Fibroblast of lung (primary cell): ENCODE data around the gene RTN3. TPM values are rescaled to one million over a fixed set of nuclear protein-coding genes. Genes with fewer than 3 reads are reported as not detected.
"Not testable (repeated sequence)": the region's sequence is repeated elsewhere in the genome, so short reads cannot be mapped to it uniquely, and the experiment has no call there.

Experiments used
- DNase-seq, 2 donors: peaks; one replicate each; pipeline versions ENCODE4 v3.0.0 to v3.0.0-alpha.2; 2010; ENCODE audit warnings: low read depth in 2 of 2
- H2AFZ ChIP-seq: 2 replicates; pipeline ENCODE4 v1.5.1; 2012; ENCODE audit warnings: low read length, control low read depth, inconsistent platforms
- H3K27ac ChIP-seq: 2 replicates; pipeline ENCODE4 v1.5.1; 2011; ENCODE audit warnings: low read length, control low read depth; ENCODE audit not compliant: insufficient read depth
- H3K27me3 ChIP-seq: 2 replicates; pipeline ENCODE4 v1.5.1; 2011; ENCODE audit warnings: mild to moderate bottlenecking, low read length; ENCODE audit not compliant: control insufficient read depth, insufficient read depth
- H3K36me3 ChIP-seq: 2 replicates; pipeline ENCODE4 v1.5.1; 2011; ENCODE audit warnings: low read length; ENCODE audit not compliant: control insufficient read depth, insufficient read depth
- H3K4me1 ChIP-seq: 2 replicates; pipeline ENCODE4 v1.5.1; 2011; ENCODE audit warnings: low read length; ENCODE audit not compliant: control insufficient read depth, insufficient read depth; ENCODE audit errors: extremely low read depth
- H3K4me2 ChIP-seq: 2 replicates; pipeline ENCODE4 v1.5.1; 2011; ENCODE audit warnings: low read length, control low read depth; ENCODE audit not compliant: insufficient read depth; ENCODE audit errors: extremely low read depth
- H3K4me3 ChIP-seq, 4 experiments: fragments of 200-600 bp in 1 of 4; sonication (generic) in 1 of 4; replicated peaks in 1 of 4; 2 replicates each; pipeline ENCODE4 v1.5.1; 2011 to 2016; ENCODE audit warnings: low read length in 4 of 4, low read depth in 3 of 4, mild to moderate bottlenecking in 3 of 4, control low read depth in 2 of 4, inconsistent platforms in 1 of 4, mixed read lengths in 1 of 4; ENCODE audit not compliant: insufficient read depth in 1 of 4; ENCODE audit errors: control extremely low read depth in 1 of 4
- H3K79me2 ChIP-seq: 2 replicates; pipeline ENCODE4 v1.5.1; 2012; ENCODE audit warnings: mild to moderate bottlenecking, low read length, inconsistent platforms; ENCODE audit not compliant: control insufficient read depth, insufficient read depth
- H3K9ac ChIP-seq: 2 replicates; pipeline ENCODE4 v1.5.1; 2011; ENCODE audit warnings: mild to moderate bottlenecking, low read length, control low read depth; ENCODE audit not compliant: insufficient read depth
- H3K9me3 ChIP-seq: 2 replicates; pipeline ENCODE4 v1.5.1; 2012; ENCODE audit warnings: low read depth, low read length; ENCODE audit not compliant: control insufficient read depth, insufficient read depth
- H4K20me1 ChIP-seq: 2 replicates; pipeline ENCODE4 v1.5.1; 2011; ENCODE audit warnings: low read length; ENCODE audit not compliant: control insufficient read depth, insufficient read depth; ENCODE audit errors: extremely low read depth
- CTCF ChIP-seq, 2 donors: IDR thresholded peaks in 1 of 2; conservative IDR thresholded peaks in 1 of 2; 1 replicate in 1 of 2; 2 replicates in 1 of 2; pipeline ENCODE4 v1.5.1; 2011 to 2012; ENCODE audit warnings: low read length in 2 of 2, control low read depth in 1 of 2, inconsistent platforms in 1 of 2, low read depth in 1 of 2, mild to moderate bottlenecking in 1 of 2
- EZH2 ChIP-seq: IDR thresholded peaks from 2 replicates; pipeline ENCODE4 v1.5.1; 2012; ENCODE audit warnings: low read length, control low read depth, mild to moderate bottlenecking; ENCODE audit errors: missing control alignments
- polyA minus RNA-seq: library from RNA; depleted of rRNA, polyadenylated mRNA; stranded (reverse); fragments of >200 nt; gene quantifications from 2 replicates; pipeline ENCODE4 v1.2.3, GENCODE V29; 2011; ENCODE audit warnings: low replicate concordance
- polyA plus RNA-seq, 2 donors: library from polyadenylated mRNA; depleted of rRNA in 1 of 2; stranded (reverse) in 1 of 2; unstranded in 1 of 2; fragments of >200 nt; gene quantifications; 2 replicates each; pipeline ENCODE4 v1.2.1, GENCODE V29; 2011 to 2012; ENCODE audit warnings: missing spikeins in 1 of 2
- total RNA-seq: library from RNA; depleted of rRNA; stranded (reverse); fragments of >200 nt; gene quantifications from 2 replicates; pipeline ENCODE4 v1.2.1, GENCODE V29; 2014

RTN3 gene
- 67.8 and 93.3 TPM in 2 replicates for total RNA-seq
- 158 and 167 TPM in 2 replicates for polyA plus RNA-seq
- polyA plus RNA-seq (2012): 120 and 126 TPM in 2 replicates
- 69.8 and 75.1 TPM in 2 replicates for polyA minus RNA-seq

GRCh38 chr11:63681321-63682065 lies at the start of gene RTN3:
RTN3 (plus strand) TSS chr11:63681500; CDS start chr11:63681637, 137 bp downstream.
- H3K27me3 ChIP-seq: no peaks in the 10 kb centered on the region
- peak within 1 kb of the TSS; percentile 88 for H3K4me2 ChIP-seq
- H3K27ac ChIP-seq: peak within 1 kb of the TSS; percentile 53
- H3K9ac ChIP-seq: peak within 1 kb of the TSS; percentile 70
- H2AFZ ChIP-seq: peak within 1 kb of the TSS; percentile 60
- no peaks in the 10 kb centered on the region for H4K20me1 ChIP-seq
- H3K9me3 ChIP-seq: no peaks in the 10 kb centered on the region
- peak; percentile 96 to 98 for DNase-seq
- TF ChIP-seq EZH2 (no peak), CTCF (conservative IDR thresholded peaks at IDR 0.05 in 1 of 2, IDR thresholded peaks at IDR 0.05 in 1 of 2; ENCODE audit: low read depth in 1 of 2, low read length in 2 of 2) (no peak)
- peaks cover 4% of the 10 kb centered on the region for H3K4me1 ChIP-seq
- no peaks in the 10 kb centered on the region for H3K36me3 ChIP-seq
- peak within 1 kb of the TSS; percentile 74 to 95 (median 80) for H3K4me3 ChIP-seq
- H3K79me2 ChIP-seq: peaks cover 45% of the 10 kb centered on the region

GRCh38 chr11:63635762-63636465 lies 45.4 kb upstream of the RTN3 start:
- H2AFZ ChIP-seq: no peak overlapping the region
- no peaks in the 10 kb centered on the region for H3K9me3 ChIP-seq
- H3K9ac ChIP-seq: no peak overlapping the region
- DNase-seq: peak; percentile 41 to 71
- H3K36me3 ChIP-seq: peaks cover 7% of the 10 kb centered on the region
- H3K79me2 ChIP-seq: no peaks in the 10 kb centered on the region
- no peak overlapping the region for H3K4me2 ChIP-seq
- TF ChIP-seq EZH2 (no peak), CTCF (conservative IDR thresholded peaks at IDR 0.05 in 1 of 2, IDR thresholded peaks at IDR 0.05 in 1 of 2; ENCODE audit: low read depth in 1 of 2, low read length in 2 of 2) (peak; percentile 82 to 91)
- no peak overlapping the region for H3K27ac ChIP-seq
- H4K20me1 ChIP-seq: no peaks in the 10 kb centered on the region
- no peaks in the 10 kb centered on the region for H3K4me1 ChIP-seq
- H3K27me3 ChIP-seq: no peaks in the 10 kb centered on the region
- H3K4me3 ChIP-seq: no peak overlapping the region

- H3K9ac ChIP-seq, H3K4me3 ChIP-seq, H3K79me2 ChIP-seq, H3K4me2 ChIP-seq, H3K27ac ChIP-seq, H3K9me3 ChIP-seq, DNase-seq, H3K36me3 ChIP-seq, H2AFZ ChIP-seq, H3K27me3 ChIP-seq, H4K20me1 ChIP-seq, H3K4me1 ChIP-seq: not testable (repeated sequence)
Observed at GRCh38 chr11:63638436-63638835, 42.9 kb upstream of the RTN3 start.
